ENCODE results near the gene KLRC4.

DNA sequence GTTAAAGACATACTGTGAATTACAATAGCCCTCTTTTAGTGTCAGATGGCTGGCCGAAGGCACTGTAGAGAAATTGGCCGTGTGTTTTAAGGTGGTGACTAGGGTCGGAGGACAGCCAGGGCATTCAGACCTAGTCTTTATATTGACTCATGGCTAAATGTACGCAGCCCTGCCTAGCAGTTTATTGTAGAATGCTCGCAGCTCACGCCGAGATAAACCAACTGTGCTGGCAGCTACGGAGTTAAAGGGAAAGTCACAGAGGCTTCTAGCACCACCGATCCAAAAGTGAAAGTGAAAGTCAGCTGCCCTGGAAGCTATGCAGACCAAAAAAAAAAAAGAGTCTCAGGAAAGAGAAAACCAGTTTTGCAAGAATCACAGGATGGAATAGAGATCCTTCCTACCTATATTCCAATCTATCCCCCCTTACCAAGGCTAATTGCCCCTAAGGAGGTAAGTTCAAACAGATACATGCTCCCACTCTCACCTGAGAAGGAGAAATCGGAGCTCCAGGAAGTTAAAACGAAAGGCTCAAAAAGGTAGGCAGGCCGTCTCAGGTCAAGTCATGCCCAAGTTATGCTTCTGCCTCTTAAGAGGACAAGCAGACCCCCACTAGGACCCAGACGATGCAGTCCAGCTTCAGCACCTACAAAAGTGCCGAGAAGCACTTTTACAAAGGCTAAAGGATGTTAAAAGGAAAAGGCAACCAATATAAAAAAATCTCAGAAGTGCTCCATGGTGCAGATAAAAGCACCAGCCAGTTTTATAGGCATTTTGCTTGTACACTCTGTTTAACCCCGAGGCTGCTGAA lies 44.5 kb downstream of the KLRC4 start:
- no peak for TF ChIP-seq TAF1 (IDR thresholded peaks at IDR 0.05; ENCODE audit: borderline replicate concordance, insufficient read depth, low read length)
- TF ChIP-seq, protein P1, sequence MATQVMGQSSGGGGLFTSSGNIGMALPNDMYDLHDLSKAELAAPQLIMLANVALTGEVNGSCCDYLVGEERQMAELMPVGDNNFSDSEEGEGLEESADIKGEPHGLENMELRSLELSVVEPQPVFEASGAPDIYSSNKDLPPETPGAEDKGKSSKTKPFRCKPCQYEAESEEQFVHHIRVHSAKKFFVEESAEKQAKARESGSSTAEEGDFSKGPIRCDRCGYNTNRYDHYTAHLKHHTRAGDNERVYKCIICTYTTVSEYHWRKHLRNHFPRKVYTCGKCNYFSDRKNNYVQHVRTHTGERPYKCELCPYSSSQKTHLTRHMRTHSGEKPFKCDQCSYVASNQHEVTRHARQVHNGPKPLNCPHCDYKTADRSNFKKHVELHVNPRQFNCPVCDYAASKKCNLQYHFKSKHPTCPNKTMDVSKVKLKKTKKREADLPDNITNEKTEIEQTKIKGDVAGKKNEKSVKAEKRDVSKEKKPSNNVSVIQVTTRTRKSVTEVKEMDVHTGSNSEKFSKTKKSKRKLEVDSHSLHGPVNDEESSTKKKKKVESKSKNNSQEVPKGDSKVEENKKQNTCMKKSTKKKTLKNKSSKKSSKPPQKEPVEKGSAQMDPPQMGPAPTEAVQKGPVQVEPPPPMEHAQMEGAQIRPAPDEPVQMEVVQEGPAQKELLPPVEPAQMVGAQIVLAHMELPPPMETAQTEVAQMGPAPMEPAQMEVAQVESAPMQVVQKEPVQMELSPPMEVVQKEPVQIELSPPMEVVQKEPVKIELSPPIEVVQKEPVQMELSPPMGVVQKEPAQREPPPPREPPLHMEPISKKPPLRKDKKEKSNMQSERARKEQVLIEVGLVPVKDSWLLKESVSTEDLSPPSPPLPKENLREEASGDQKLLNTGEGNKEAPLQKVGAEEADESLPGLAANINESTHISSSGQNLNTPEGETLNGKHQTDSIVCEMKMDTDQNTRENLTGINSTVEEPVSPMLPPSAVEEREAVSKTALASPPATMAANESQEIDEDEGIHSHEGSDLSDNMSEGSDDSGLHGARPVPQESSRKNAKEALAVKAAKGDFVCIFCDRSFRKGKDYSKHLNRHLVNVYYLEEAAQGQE (IDR thresholded peaks at IDR 0.05; ENCODE audit: insufficient read depth in 1 of 2, low read depth in 2 of 2, low read length in 2 of 2): no peak
- no peak for TF ChIP-seq POLR2AphosphoS5 (IDR thresholded peaks at IDR 0.05; ENCODE audit: low read depth, low read length)
- TF ChIP-seq SIN3A (IDR thresholded peaks at IDR 0.05; ENCODE audit: borderline replicate concordance, insufficient read depth, low read length): no peak

Measured in PFSK-1 (cell line).